H9 (cell line): ENCODE data around the gene SNAP47. TPM values are rescaled to one million over a fixed set of nuclear protein-coding genes. Genes with fewer than 3 reads are reported as not detected.
A peak's percentile ranks its signal among the peaks of the same experiment; 100 is the strongest.

Source experiments
- DNase-seq: peaks from one replicate; pipeline ENCODE4 v3.0.0-alpha.2; 2017
- H2AFZ ChIP-seq: one replicate; pipeline ENCODE4 v1.6.1; 2013; ENCODE audit warnings: mild to moderate bottlenecking, low read length, control low read depth, moderate library complexity
- H2AK5ac ChIP-seq: 2 replicates; pipeline ENCODE4 v1.6.1; 2013; ENCODE audit warnings: low read length, control low read depth, mixed read lengths; ENCODE audit not compliant: insufficient read length
- H2BK120ac ChIP-seq: one replicate; pipeline ENCODE4 v1.6.1; 2013; ENCODE audit warnings: low read depth, mild to moderate bottlenecking, low read length, control low read depth, inconsistent platforms; ENCODE audit not compliant: poor library complexity, severe bottlenecking
- H2BK12ac ChIP-seq: 2 replicates; pipeline ENCODE4 v1.6.1; 2013; ENCODE audit warnings: low read length, control low read depth, mixed read lengths, low read depth; ENCODE audit not compliant: insufficient read length
- H2BK15ac ChIP-seq: 2 replicates; pipeline ENCODE4 v1.6.1; 2013; ENCODE audit warnings: low read depth, low read length, control low read depth
- H2BK20ac ChIP-seq: one replicate; pipeline ENCODE4 v1.6.1; 2013; ENCODE audit warnings: low read depth, mild to moderate bottlenecking, low read length, control low read depth, inconsistent platforms; ENCODE audit not compliant: poor library complexity, severe bottlenecking
- H2BK5ac ChIP-seq: 2 replicates; pipeline ENCODE4 v1.6.1; 2013; ENCODE audit warnings: low read length, control low read depth, mixed read lengths; ENCODE audit not compliant: insufficient read length
- H3K14ac ChIP-seq: 2 replicates; pipeline ENCODE4 v1.6.1; 2013; ENCODE audit warnings: low read length, control low read depth; ENCODE audit not compliant: insufficient read depth
- H3K18ac ChIP-seq: 2 replicates; pipeline ENCODE4 v1.6.1; 2013; ENCODE audit warnings: low read depth, mild to moderate bottlenecking, mixed read lengths, low read length, control low read depth; ENCODE audit not compliant: insufficient read length
- H3K23ac ChIP-seq: 2 replicates; pipeline ENCODE4 v1.6.1; 2013; ENCODE audit warnings: low read length, control low read depth, mixed read lengths, low read depth; ENCODE audit not compliant: insufficient read length
- H3K23me2 ChIP-seq: 2 replicates; pipeline ENCODE4 v1.6.1; 2013; ENCODE audit warnings: low read depth, mild to moderate bottlenecking, mixed read lengths, low read length, control low read depth; ENCODE audit not compliant: insufficient read length, poor library complexity, severe bottlenecking
- H3K27ac ChIP-seq: 2 replicates; pipeline ENCODE4 v1.5.1; 2013; ENCODE audit warnings: low read length, control low read depth, mixed read lengths, low read depth; ENCODE audit not compliant: insufficient read length
- H3K27me3 ChIP-seq: 2 replicates; pipeline ENCODE4 v1.6.1; 2013; ENCODE audit warnings: low read length, control low read depth, inconsistent platforms; ENCODE audit not compliant: insufficient read depth
- H3K4ac ChIP-seq: 2 replicates; pipeline ENCODE4 v1.6.1; 2013; ENCODE audit warnings: low read depth, mild to moderate bottlenecking, control low read depth, inconsistent platforms, low read length, moderate library complexity
- H3K4me1 ChIP-seq: 2 replicates; pipeline ENCODE4 v1.6.1; 2013; ENCODE audit warnings: low read length, control low read depth, inconsistent platforms; ENCODE audit not compliant: insufficient read depth
- H3K4me2 ChIP-seq: 2 replicates; pipeline ENCODE4 v1.6.1; 2013; ENCODE audit warnings: low read length, control low read depth, mixed read lengths; ENCODE audit not compliant: insufficient read length, insufficient read depth
- H3K56ac ChIP-seq: 2 replicates; pipeline ENCODE4 v1.6.1; 2013; ENCODE audit warnings: low read depth, mild to moderate bottlenecking, mixed read lengths, low read length, control low read depth; ENCODE audit not compliant: insufficient read length
- H3K79me1 ChIP-seq: 2 replicates; pipeline ENCODE4 v1.6.1; 2013; ENCODE audit warnings: low read depth, mild to moderate bottlenecking, moderate library complexity, low read length, control low read depth, inconsistent platforms; ENCODE audit not compliant: insufficient read depth, poor library complexity, severe bottlenecking
- H3K79me2 ChIP-seq: 2 replicates; pipeline ENCODE4 v1.6.1; 2013; ENCODE audit warnings: low read length, control low read depth, inconsistent platforms; ENCODE audit not compliant: insufficient read depth
- H3K9ac ChIP-seq: 2 replicates; pipeline ENCODE4 v1.6.1; 2013; ENCODE audit warnings: low read length, control low read depth, mixed read lengths; ENCODE audit not compliant: insufficient read length; ENCODE audit errors: extremely low read depth
- H3K9me3 ChIP-seq: one replicate; pipeline ENCODE4 v1.6.1; 2013; ENCODE audit warnings: low read depth, low read length, inconsistent platforms; ENCODE audit not compliant: control insufficient read depth
- H3T11ph ChIP-seq: one replicate; pipeline ENCODE4 v1.6.1; 2013; ENCODE audit warnings: mild to moderate bottlenecking, low read length, control low read depth, inconsistent platforms
- H4K20me1 ChIP-seq: one replicate; pipeline ENCODE4 v1.6.1; 2013; ENCODE audit not compliant: control insufficient read depth, insufficient read length, insufficient read depth
- H4K5ac ChIP-seq: 2 replicates; pipeline ENCODE4 v1.6.1; 2013; ENCODE audit warnings: low read depth, mild to moderate bottlenecking, mixed read lengths, low read length, control low read depth; ENCODE audit not compliant: insufficient read length
- H4K8ac ChIP-seq: replicated peaks from 2 replicates; pipeline ENCODE4 v1.6.1; 2013; ENCODE audit warnings: low read length, control low read depth, mixed read lengths, low read depth; ENCODE audit not compliant: insufficient read length
- H4K91ac ChIP-seq: 2 replicates; pipeline ENCODE4 v1.6.1; 2013; ENCODE audit warnings: low read depth, mild to moderate bottlenecking, moderate library complexity, mixed read lengths, low read length, control low read depth; ENCODE audit not compliant: insufficient read length
- H3K27ac Mint-ChIP-seq, 3 experiments: 2 replicates in 2 of 3; 3 replicates in 1 of 3; pipeline ENCODE4 v1.8.0; 2020 to 2021; ENCODE audit warnings: mixed read lengths in 3 of 3, mild to moderate bottlenecking in 1 of 3, moderate library complexity in 1 of 3
- H3K27me3 Mint-ChIP-seq: 2 replicates; pipeline ENCODE4 v1.8.0; 2021; ENCODE audit warnings: low read depth, mild to moderate bottlenecking, moderate library complexity, mixed read lengths
- H3K36me3 Mint-ChIP-seq, 3 experiments: 2 replicates in 2 of 3; 3 replicates in 1 of 3; pipeline ENCODE4 v1.8.0; 2020 to 2021; ENCODE audit warnings: low read depth in 3 of 3, mixed read lengths in 3 of 3; ENCODE audit not compliant: insufficient read depth in 1 of 3
- H3K4me1 Mint-ChIP-seq, 2 experiments: 2 replicates each; pipeline ENCODE4 v1.8.0; 2020; ENCODE audit warnings: mixed read lengths in 2 of 2
- H3K4me3 Mint-ChIP-seq, 2 experiments: 2 replicates in 1 of 2; 3 replicates in 1 of 2; pipeline ENCODE4 v1.8.0; 2020 to 2021; ENCODE audit warnings: mild to moderate bottlenecking in 2 of 2, mixed read lengths in 2 of 2, moderate library complexity in 1 of 2
- H3K9me3 Mint-ChIP-seq, 2 experiments: 2 replicates in 1 of 2; 3 replicates in 1 of 2; pipeline ENCODE4 v1.8.0; 2020; ENCODE audit warnings: mild to moderate bottlenecking in 2 of 2, mixed read lengths in 2 of 2, moderate library complexity in 1 of 2
- CTCF ChIP-seq: fragments of 200-600 bp; sonication (generic); conservative IDR thresholded peaks from 3 replicates; pipeline ENCODE4 v1.8.0; 2021; ENCODE audit warnings: antibody characterized with exemption, mild to moderate bottlenecking
- WGBS: extraction: QIAGEN DNeasy Blood & Tissue Kit; methylation state at CpG from one replicate; pipeline ENCODE4 v1.1.7; 2013; ENCODE audit warnings: missing lambda C conversion rate, low lambda C conversion rate, mixed read lengths; ENCODE audit not compliant: insufficient read length; ENCODE audit errors: extremely low coverage; 5-methylcytosine and 5-hydroxymethylcytosine counted together
- total RNA-seq: library from RNA; stranded (reverse); gene quantifications from 2 replicates; pipeline ENCODE4 v1.2.1, GENCODE V29; 2021

SNAP47 gene
- total RNA-seq, 1 experiment from 2014 or later: 44.1 TPM

- peak; percentile 85 for DNase-seq
- Mint-ChIP-seq H3K4me3 (peak overlapping the region; percentile 85 to 91), H3K4me1 (peaks cover 18 to 29% of the 10 kb centered on the region in 2 experiments), H3K9me3 (peaks cover 11 to 12% of the 10 kb centered on the region in 2 experiments), H3K36me3 (peaks cover 3 to 24% (median 19%) of the 10 kb centered on the region in 3 experiments; a peak in 6 of 7 replicates), H3K27ac (peak overlapping the region in 2 of 3 experiments; percentile 70 to 94; a peak in 4 of 7 replicates), H3K27me3 (peaks cover 12% of the 10 kb centered on the region)
- Histone ChIP-seq H2BK20ac (no peak overlapping the region), H2AK5ac (no peak overlapping the region), H2AFZ (no peak overlapping the region), H4K8ac (no peak overlapping the region), H3T11ph (no peak overlapping the region), H3K23ac (no peak overlapping the region), H2BK15ac (no peak overlapping the region), H3K4me2 (peak overlapping the region; percentile 84), H3K4ac (no peak overlapping the region), H4K5ac (no peak overlapping the region), H3K23me2 (peaks cover 5% of the 10 kb centered on the region), H3K4me1 (peaks cover 2% of the 10 kb centered on the region; the same call in 1 of the 2 replicates), H2BK12ac (no peak overlapping the region), H3K79me2 (no peaks in the 10 kb centered on the region), H2BK120ac (no peak overlapping the region), H4K20me1 (peaks cover 8% of the 10 kb centered on the region), H2BK5ac (no peak overlapping the region), H3K18ac (peak overlapping the region; percentile 73), H3K56ac (no peak overlapping the region), H3K27ac (no peak overlapping the region), H4K91ac (no peak overlapping the region), H3K9ac (peak overlapping the region; percentile 60), H3K27me3 (no peaks in the 10 kb centered on the region), H3K9me3 (peaks cover 8% of the 10 kb centered on the region), H3K79me1 (no peaks in the 10 kb centered on the region), H3K14ac (peak overlapping the region; percentile 70)
- no CpG with 5 or more reads among the region's 51 CpGs for WGBS
- TF ChIP-seq CTCF: no peak
These were observed 7.0 kb upstream of the SNAP47 start for GRCh38 chr1:227728059-227728891.
